CD4-positive, alpha-beta T cell treated with Interleukin-17A for 1 hour (primary cell): ENCODE data around the gene ACVR2A.

Source experiments
- DNase-seq: peaks from one replicate; pipeline ENCODE4 v3.0.0-alpha.2; 2020

The ACVR2A gene

GRCh38 chr2:147927053-147927588 lies 82.3 kb downstream of the ACVR2A start:
- no peak for DNase-seq

DNA sequence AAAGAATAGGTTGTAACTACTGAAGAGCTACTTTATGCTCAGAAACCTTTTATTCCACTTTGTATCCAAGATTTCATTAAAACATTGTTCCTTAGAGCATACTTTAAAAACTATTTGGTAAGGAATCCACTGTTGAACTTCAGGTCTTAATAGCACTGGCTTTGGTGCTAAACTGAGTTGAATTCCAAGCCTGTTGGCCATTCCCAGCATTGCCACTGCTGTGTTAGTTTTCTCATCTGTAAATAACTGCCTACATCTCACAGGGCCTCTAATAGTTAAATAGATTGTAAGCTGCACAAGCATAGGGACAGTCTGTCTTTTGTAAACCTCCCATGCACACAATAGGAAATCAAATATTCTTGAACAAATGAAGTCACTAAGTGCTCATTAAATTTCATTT lies 89.1 kb downstream of the ACVR2A start:
- DNase-seq, result no peak

DNA sequence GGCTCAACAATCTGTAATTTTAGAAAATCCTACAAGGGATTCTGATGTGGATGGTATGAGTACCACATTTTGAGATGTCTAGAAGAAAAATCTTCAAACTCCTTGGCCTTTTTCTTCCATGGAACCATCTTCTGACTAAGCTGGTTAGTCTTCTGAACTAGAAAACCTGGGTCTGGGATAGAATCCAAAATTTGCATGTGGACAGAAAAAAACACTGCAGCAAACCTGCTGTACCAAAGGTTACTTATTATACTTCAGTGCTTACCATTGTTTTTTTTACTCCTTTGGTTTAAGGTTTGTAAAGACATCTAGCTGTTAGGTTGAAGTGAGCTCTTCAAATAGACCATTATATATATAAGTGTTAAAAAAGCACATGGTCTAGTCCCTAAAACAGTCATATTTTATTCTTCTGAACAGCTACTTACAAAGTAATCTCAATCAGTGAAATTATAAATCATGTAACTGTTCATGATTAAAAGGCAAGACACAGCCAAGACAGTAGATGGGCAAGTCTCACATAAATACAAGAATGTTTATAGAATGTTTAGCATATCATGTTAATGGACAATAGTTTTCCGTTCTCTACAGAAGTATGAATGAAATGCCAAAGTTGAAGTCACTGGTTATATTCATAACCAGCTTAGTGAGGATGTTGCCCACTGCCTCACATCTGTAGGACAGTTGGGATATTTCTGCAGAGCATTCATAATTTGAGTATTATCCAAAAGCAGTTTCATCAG lies 90.2 kb downstream of the ACVR2A start:
- no peak for DNase-seq

DNA sequence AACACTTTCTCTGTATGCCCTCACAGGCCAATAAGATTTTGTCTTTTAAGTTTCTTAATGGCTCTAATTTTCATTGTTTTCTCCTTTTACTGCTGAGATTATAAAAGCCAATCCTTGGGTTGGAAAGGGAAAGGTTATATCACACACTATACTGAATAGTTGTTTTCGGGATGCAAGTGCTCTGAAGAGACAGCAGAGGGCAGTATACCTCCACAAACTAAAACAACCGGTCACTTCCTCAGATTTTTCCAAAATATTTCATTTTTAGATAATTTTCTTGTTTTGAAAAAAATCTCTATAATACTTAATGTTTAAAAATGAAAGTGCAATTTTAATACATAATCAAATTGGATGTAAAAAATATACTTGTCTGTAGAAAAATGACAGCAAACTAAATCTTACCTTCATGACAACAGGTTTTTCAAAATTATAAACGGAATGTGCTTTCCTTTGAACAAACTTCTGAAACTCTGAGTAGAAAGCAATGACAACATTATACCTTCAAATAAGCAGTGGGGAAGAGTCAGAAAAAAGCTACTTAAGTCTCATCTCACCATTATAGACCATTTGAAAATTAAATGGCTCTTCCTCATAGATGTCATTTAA lies 93.0 kb downstream of the ACVR2A start:
- DNase-seq, result peak; percentile 40

GRCh38 chr2:147939313-147939712 lies 94.5 kb downstream of the ACVR2A start:
- DNase-seq, result no peak

GRCh38 chr2:147945660-147946059 lies 100.8 kb downstream of the ACVR2A start:
- DNase-seq, result no peak

GRCh38 chr2:147952118-147952517 lies 107.3 kb downstream of the ACVR2A start:
- no peak for DNase-seq

- no peak for DNase-seq
Observed at GRCh38 chr2:147968571-147968970, 123.7 kb downstream of the ACVR2A start.

- DNase-seq, result no peak
Observed at GRCh38 chr2:147976102-147976501, 131.3 kb downstream of the ACVR2A start.

GRCh38 chr2:147977679-147978078 lies 132.8 kb downstream of the ACVR2A start:
- no peak for DNase-seq
